Astrocyte (in vitro differentiated cells and primary cell): ENCODE results near the gene PFDN5.

Source experiments
- CTCF ChIP-seq: IDR thresholded peaks from 2 replicates; pipeline ENCODE4 v1.5.1; 2011; ENCODE audit warnings: low read depth, mild to moderate bottlenecking, inconsistent platforms, low read length, moderate library complexity; ENCODE audit not compliant: insufficient read depth
- EZH2 ChIP-seq: IDR thresholded peaks from 2 replicates; pipeline ENCODE4 v1.6.1; 2012; ENCODE audit warnings: mild to moderate bottlenecking, low read length, inconsistent platforms; ENCODE audit not compliant: insufficient read depth

- TF ChIP-seq CTCF = no peak
- TF ChIP-seq EZH2 = no peak
Measured at GRCh38 chr12:53289891-53290290, 5.5 kb upstream of the PFDN5 start.
